Small intestine (tissue), 7 donors: Measurements from ENCODE around the gene DDO. TPM values are rescaled to one million over a fixed set of nuclear protein-coding genes. Genes with fewer than 3 reads are reported as not detected.
A peak's percentile ranks its signal among the peaks of the same experiment; 100 is the strongest.

Experiments used
- DNase-seq, 2 donors: peaks; one replicate each; pipeline versions ENCODE4 v3.0.0 to v3.0.0-alpha.2; 2013
- FAIRE-seq: peaks from 2 replicates; lab custom pipeline; 2012; peaks lifted over from hg19 to GRCh38; lab: Jason Lieb, UNC
- H3K27ac ChIP-seq, 3 donors: one replicate each; pipeline ENCODE4 v1.5.1; 2013; ENCODE audit warnings: low read length in 2 of 3, mild to moderate bottlenecking in 2 of 3, control low read depth in 1 of 3, inconsistent platforms in 1 of 3, low read depth in 1 of 3, moderate library complexity in 1 of 3
- H3K27me3 ChIP-seq, 3 donors: one replicate each; pipeline ENCODE4 v1.6.1; 2013; ENCODE audit warnings: low read length in 3 of 3, inconsistent platforms in 1 of 3; ENCODE audit not compliant: control insufficient read depth in 3 of 3, insufficient read depth in 3 of 3
- H3K36me3 ChIP-seq, 3 donors: one replicate each; pipeline ENCODE4 v1.6.1; 2013; ENCODE audit warnings: low read length in 3 of 3, inconsistent platforms in 1 of 3, low read depth in 1 of 3, mild to moderate bottlenecking in 1 of 3, moderate library complexity in 1 of 3; ENCODE audit not compliant: control insufficient read depth in 3 of 3, insufficient read depth in 2 of 3
- H3K4me1 ChIP-seq, 3 donors: one replicate each; pipeline ENCODE4 v1.6.1; 2013; ENCODE audit warnings: low read length in 2 of 3, inconsistent platforms in 1 of 3, low read depth in 1 of 3, mild to moderate bottlenecking in 1 of 3, moderate library complexity in 1 of 3; ENCODE audit not compliant: control insufficient read depth in 3 of 3, insufficient read depth in 2 of 3
- H3K4me3 ChIP-seq, 3 donors: one replicate each; pipeline ENCODE4 v1.5.1; 2013; ENCODE audit warnings: low read length in 3 of 3, control low read depth in 1 of 3, inconsistent platforms in 1 of 3, low read depth in 1 of 3, mild to moderate bottlenecking in 1 of 3, moderate library complexity in 1 of 3
- H3K9me3 ChIP-seq, 2 donors: one replicate each; pipeline ENCODE4 v1.6.1; 2013; ENCODE audit warnings: low read depth in 1 of 2, low read length in 1 of 2; ENCODE audit not compliant: control insufficient read depth in 2 of 2, insufficient read depth in 1 of 2
- WGBS, 3 donors: extraction: QIAGEN DNeasy Blood & Tissue Kit; methylation state at CpG; one replicate each; pipeline ENCODE4 v1.1.7; 2013; 5-methylcytosine and 5-hydroxymethylcytosine counted together
- polyA plus RNA-seq, 4 donors: library from polyadenylated mRNA; stranded (reverse) in 3 of 4; unstranded in 1 of 4; fragments of 200-250 nt in 3 of 4; fragments of 120-200 nt in 1 of 4; gene quantifications; one replicate each; pipeline versions ENCODE4 v1.2.1 to v1.2.3, GENCODE V29; 2013
- donor health status: healthy with polysubstance abuse.
- donor health status: control.
- donor health status: control.
- donor health status: Bipolar disorder and iron deficiency.
- donor health status: healthy.

DDO gene
- polyA plus RNA-seq, 4 donors = 4.4 to 8.5 (median 6.8) TPM

DNA sequence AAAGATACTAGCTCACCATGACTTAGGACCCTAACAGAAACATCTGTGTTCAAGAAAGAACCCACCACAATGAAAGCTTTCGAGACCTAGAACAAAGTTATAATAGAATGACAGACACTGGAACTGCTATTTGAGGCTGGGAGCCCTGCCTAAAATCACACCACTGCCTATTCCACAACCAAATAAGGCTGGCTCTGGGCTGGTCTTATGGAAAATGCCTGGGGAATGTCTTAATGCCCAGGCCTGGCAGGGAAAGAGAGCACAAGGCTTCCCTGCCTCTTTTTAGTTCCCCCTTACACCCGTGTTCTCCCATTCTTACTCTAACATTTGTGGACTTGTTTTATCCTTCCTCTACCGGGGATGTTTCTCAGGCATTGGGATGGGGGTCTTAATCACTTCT is 51.6 kb downstream of the DDO start:
- Histone ChIP-seq H3K36me3 (no peaks in the 10 kb centered on the region), H3K4me3 (no peak overlapping the region), H3K27ac (no peak overlapping the region), H3K27me3 (peaks cover 0 to 12% (median 0%) of the 10 kb centered on the region in 3 donors), H3K4me1 (peaks cover 0 to 4% (median 2%) of the 10 kb centered on the region in 3 donors), H3K9me3 (peaks cover 0 to 3% of the 10 kb centered on the region in 2 donors)
- FAIRE-seq = no peak
- 83 to 95% (median 84%) methylated on average over 3 of the region's 3 CpGs for WGBS, 3 donors
- no peak for DNase-seq

DNA sequence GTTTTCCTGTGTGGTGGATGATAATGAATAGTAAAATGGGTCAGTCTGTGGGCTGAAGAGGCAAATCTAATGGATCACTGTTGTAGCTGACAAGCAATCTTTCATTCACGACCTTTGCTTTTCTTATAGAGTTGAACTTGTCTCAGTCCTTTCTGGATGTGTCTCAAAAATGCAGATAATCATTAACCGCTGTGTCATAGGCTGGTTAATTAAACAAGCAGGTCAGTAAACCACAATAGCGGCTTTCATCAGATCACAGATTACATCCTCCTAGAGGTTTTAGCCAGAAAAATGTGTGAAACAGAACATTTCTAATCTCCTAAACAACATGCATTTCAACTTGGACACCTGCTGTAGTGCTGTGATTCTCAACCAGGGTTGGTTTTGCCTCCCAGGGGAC is 54.7 kb downstream of the DDO start:
- no peaks in the 10 kb centered on the region for H3K36me3 ChIP-seq
- no peak overlapping the region for H3K4me3 ChIP-seq
- peaks cover 0 to 32% (median 0%) of the 10 kb centered on the region in 3 donors for H3K27me3 ChIP-seq
- no peak for FAIRE-seq
- H3K4me1 ChIP-seq = peaks cover 0 to 4% (median 2%) of the 10 kb centered on the region in 3 donors
- DNase-seq = peak; percentile 39 to 86
- H3K9me3 ChIP-seq = peaks cover 0 to 3% of the 10 kb centered on the region in 2 donors
- H3K27ac ChIP-seq = no peak overlapping the region
- WGBS, 3 donors = 15 to 61% (median 27%) methylated on average over 3 of the region's 3 CpGs

DNA sequence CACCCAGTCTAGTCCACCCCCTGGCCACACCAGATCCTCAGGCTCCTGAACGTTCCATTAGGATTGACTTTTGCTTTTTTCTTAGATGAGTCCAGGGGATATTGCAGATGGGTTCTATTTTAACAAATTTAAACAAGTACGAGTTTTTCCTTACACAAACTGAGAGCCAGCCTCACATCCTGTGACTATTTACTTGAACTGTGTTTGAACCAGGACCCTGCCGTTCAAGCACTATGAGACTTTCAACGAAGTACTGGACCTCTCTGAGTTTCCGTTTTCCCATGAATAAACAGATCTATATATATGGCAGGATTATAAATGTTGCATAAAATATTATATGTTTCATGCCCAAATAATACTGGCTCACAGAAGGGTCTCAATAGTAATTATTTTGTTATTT is 55.8 kb downstream of the DDO start:
- Histone ChIP-seq H3K27me3 (peaks cover 0 to 32% (median 0%) of the 10 kb centered on the region in 3 donors), H3K4me3 (no peak overlapping the region), H3K36me3 (no peaks in the 10 kb centered on the region), H3K4me1 (peaks cover 0 to 4% (median 2%) of the 10 kb centered on the region in 3 donors), H3K9me3 (peaks cover 0 to 3% of the 10 kb centered on the region in 2 donors), H3K27ac (peak overlapping the region in 2 of 3 donors; percentile 1 to 54)
- no peak for DNase-seq
- 69 to 79% (median 77%) methylated on average over 5 of the region's 5 CpGs for WGBS, 3 donors
- no peak for FAIRE-seq

DNA sequence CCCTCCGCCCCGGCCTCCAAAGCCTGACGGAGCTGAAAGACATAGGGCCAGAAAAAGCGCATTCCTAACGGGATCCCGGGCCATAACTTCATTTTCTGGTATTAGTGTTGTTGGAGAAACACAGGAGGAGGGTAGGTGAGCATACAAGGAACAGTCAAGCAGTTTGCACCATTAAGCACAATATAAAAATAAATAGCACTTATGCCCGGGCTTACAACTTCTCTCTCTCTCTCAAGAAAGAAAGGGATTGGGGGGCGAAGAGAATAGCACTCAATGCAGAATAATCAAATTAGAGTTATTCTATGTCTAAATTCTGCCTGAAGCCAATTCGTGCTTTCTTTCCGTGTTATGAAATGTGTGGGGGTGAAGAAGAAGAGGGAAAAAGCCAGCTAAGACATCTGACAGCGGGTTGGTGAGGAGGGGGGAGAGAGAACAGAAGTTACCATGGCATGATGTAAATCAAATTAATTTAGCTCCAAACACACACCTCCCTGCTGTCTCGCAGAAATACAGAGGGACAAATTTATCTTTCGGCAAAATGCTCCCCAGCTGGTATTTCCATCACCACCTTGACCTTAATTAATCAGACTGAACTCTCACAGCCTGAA is 56.7 kb downstream of the DDO start:
- H3K4me3 ChIP-seq = peak overlapping the region in 2 of 3 donors; percentile 32 to 73
- 46 to 52% (median 46%) methylated on average over 13 of the region's 13 CpGs for WGBS, 3 donors

DNA sequence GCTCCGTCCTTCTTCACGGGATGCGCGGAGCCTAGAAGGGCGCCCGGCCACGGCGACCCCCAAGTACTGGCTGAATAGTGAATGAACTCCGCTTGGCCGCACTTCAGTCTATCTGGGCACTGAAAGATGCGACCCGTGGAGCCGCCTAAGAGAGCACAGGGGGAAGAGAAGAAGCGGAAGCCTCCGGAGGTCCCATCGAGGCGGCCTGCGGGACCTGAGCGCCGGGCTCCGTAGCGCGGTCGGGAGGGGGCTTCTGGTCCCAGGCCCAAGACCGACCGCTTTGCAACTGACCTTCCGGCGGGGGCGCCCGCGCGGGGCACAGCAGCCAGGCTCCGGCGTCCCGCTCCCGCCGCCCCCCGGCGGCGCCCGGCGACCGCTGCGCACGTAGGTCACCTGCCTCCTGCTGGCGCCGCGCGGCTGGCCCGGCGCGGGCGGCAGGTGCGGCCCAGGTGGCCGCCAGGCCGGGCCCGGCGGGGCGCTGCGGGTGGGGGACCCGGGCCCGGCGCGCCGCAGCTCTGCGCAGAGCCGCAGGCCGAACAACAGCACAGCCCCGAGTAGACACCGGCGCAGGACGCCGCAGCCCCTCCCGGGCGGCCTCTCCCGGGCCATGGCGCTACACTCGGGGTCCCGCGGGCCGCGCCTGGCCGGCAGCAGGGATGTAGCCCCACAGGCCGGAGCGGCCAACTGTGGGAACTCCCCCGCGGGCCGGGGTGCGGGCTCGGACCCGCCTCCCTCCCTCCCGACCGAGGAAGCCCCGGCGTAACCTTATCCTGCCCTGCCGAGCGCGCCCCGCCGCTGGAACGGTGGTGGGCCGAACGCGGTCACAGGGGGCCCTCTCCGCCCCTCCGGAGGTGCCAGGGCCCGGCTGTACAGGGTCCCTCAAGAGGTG is 57.5 kb downstream of the DDO start, which contains the start of gene METTL24:
TSS of gene METTL24 (minus strand) at position 686 of the 889 bp plus-strand sequence. CDS start at position 609, 77 bp downstream.
- no peak for FAIRE-seq
- H3K4me1 ChIP-seq = peaks cover 0 to 8% (median 2%) of the 10 kb centered on the region in 3 donors
- H3K36me3 ChIP-seq = no peaks in the 10 kb centered on the region
- WGBS, 3 donors = 1 to 2% (median 1%) methylated on average over 43 to 107 of the region's 107 CpGs
- H3K27ac ChIP-seq = peak within 1 kb of the TSS in 2 of 3 donors; percentile 54 to 75
- H3K9me3 ChIP-seq = peaks cover 0 to 3% of the 10 kb centered on the region in 2 donors
- peak; percentile 23 to 63 for DNase-seq
- H3K4me3 ChIP-seq = peak within 1 kb of the TSS; percentile 24 to 73 (median 48)
- H3K27me3 ChIP-seq = peaks cover 0 to 32% (median 0%) of the 10 kb centered on the region in 3 donors

More for the DNA sequence above, 56.7 kb downstream of the DDO start:
- Histone ChIP-seq H3K4me1 (peaks cover 0 to 8% (median 2%) of the 10 kb centered on the region in 3 donors), H3K27me3 (peaks cover 0 to 32% (median 0%) of the 10 kb centered on the region in 3 donors), H3K27ac (peak overlapping the region in 2 of 3 donors; percentile 54 to 71), H3K36me3 (no peaks in the 10 kb centered on the region), H3K9me3 (peaks cover 0 to 3% of the 10 kb centered on the region in 2 donors)
- DNase-seq = no peak
- no peak for FAIRE-seq

DNA sequence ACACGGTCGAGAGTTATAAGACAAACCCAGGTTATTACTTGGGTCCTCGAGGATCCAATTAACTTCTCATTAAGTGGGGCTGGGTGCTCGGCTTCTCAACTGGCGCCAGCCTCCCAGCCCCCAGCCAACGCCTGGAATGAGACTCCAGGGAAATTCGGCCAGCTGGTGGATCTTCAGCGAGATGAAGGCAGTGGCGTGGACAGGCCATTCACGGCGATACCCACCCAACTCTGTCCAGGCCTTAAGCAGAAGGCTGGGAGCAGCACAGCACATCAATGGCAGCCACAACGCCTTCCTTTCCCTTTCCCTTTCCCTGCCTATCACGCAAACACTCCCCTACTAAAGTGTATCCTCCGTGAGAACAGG is 58.1 kb downstream of the DDO start:
- no peak for FAIRE-seq
- peaks cover 0 to 3% of the 10 kb centered on the region in 2 donors for H3K9me3 ChIP-seq
- H3K4me1 ChIP-seq = peaks cover 0 to 8% (median 2%) of the 10 kb centered on the region in 3 donors
- peak overlapping the region in 2 of 3 donors; percentile 54 to 75 for H3K27ac ChIP-seq
- peaks cover 0 to 32% (median 0%) of the 10 kb centered on the region in 3 donors for H3K27me3 ChIP-seq
- H3K4me3 ChIP-seq = peak overlapping the region; percentile 24 to 73 (median 48)
- no peaks in the 10 kb centered on the region for H3K36me3 ChIP-seq
- 25 to 39% (median 38%) methylated on average over 14 of the region's 14 CpGs for WGBS, 3 donors
- DNase-seq = no peak

DNA sequence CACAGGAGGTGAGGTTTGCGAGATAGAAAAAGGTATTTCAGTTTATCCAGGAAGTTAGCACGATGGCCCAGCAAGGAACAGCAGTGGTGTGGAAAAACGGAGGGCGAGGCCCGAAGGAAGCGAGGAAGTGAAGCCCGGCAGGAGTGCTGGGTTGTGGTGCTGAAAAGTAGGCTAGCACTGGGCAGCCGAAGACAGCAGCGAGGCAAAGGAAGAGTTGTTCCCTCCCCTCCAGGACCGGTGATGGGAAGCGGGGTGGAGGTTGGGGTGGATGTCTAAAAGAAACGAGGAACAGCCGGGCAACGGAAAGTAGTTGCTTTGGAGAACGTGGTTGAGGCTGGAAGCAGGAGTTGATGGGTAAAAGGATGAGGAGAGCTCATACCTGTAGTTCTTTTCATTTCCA is 58.6 kb downstream of the DDO start:
- no peak overlapping the region for H3K4me3 ChIP-seq
- H3K27me3 ChIP-seq = peaks cover 0 to 32% (median 0%) of the 10 kb centered on the region in 3 donors
- peaks cover 0 to 8% (median 2%) of the 10 kb centered on the region in 3 donors for H3K4me1 ChIP-seq
- no peaks in the 10 kb centered on the region for H3K36me3 ChIP-seq
- 76 to 93% (median 82%) methylated on average over 15 of the region's 15 CpGs for WGBS, 3 donors
- FAIRE-seq (no peak), DNase-seq (no peak)
- peak overlapping the region in 2 of 3 donors; percentile 54 to 75 for H3K27ac ChIP-seq
- peaks cover 0 to 3% of the 10 kb centered on the region in 2 donors for H3K9me3 ChIP-seq

DNA sequence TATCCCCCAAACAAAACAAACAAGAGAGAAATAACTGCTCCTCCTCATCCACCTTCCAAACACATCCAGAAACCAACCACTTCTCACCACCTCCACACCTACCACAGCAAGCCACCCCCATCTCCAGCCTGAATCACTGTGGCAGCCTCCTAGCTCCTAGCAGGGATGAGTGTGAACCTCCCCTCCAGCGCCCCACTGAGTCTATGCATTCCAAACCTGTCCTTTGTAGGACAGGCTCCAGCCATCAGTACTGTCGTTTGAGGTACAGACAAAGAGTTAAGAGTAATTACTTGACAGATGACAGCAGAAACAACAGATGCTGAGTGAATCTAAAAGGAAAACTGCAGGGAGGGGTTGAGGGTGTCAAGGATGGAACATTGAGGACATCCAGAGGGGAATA is 59.6 kb downstream of the DDO start:
- Histone ChIP-seq H3K36me3 (no peaks in the 10 kb centered on the region), H3K27me3 (peaks cover 0 to 30% (median 0%) of the 10 kb centered on the region in 3 donors), H3K9me3 (no peaks in the 10 kb centered on the region), H3K4me3 (no peak overlapping the region), H3K4me1 (peaks cover 0 to 8% (median 2%) of the 10 kb centered on the region in 3 donors), H3K27ac (no peak overlapping the region)
- 71 to 79% (median 76%) methylated on average over 2 of the region's 2 CpGs for WGBS, 3 donors
- FAIRE-seq = no peak
- DNase-seq = no peak
